HepG2 (cell line): ENCODE data around the gene FGGY. TPM values are rescaled to one million over a fixed set of nuclear protein-coding genes. Genes with fewer than 3 reads are reported as not detected.

ENCODE experiments used
- CSRNP1 ChIP-seq: sonication (generic); formaldehyde crosslinking; IDR thresholded peaks from 2 replicates; pipeline ENCODE4 v1.8.1; 2023; ENCODE audit warnings: mild to moderate bottlenecking, missing genetic modification reagents
- ISL2 ChIP-seq: sonication (generic); formaldehyde crosslinking; IDR thresholded peaks from 2 replicates; pipeline ENCODE4 v1.5.0; 2020; ENCODE audit warnings: missing genetic modification reagents
- KDM5B ChIP-seq: sonication (generic); formaldehyde crosslinking; IDR thresholded peaks from 2 replicates; pipeline ENCODE4 v1.4.0; 2020; ENCODE audit warnings: missing genetic modification reagents, mild to moderate bottlenecking, borderline replicate concordance
- MAFF ChIP-seq: IDR thresholded peaks from 2 replicates; pipeline ENCODE4 v1.6.1; 2011; ENCODE audit warnings: low read depth, low read length, improper control_type of control experiment
- RCOR2 ChIP-seq: IDR thresholded peaks from 2 replicates; pipeline ENCODE4 v1.6.1; 2016; ENCODE audit warnings: missing biosample characterization, missing genetic modification reagents
- SAP130 ChIP-seq: IDR thresholded peaks from 2 replicates; pipeline ENCODE4 v1.6.1; 2016; ENCODE audit warnings: low read depth
- ZC3H13 ChIP-seq: sonication (generic); formaldehyde crosslinking; IDR thresholded peaks from 2 replicates; pipeline ENCODE4 v1.8.1; 2023; ENCODE audit warnings: mild to moderate bottlenecking, missing genetic modification reagents, moderate library complexity
- ZNF432 ChIP-seq: sonication (generic); formaldehyde crosslinking; IDR thresholded peaks from 2 replicates; pipeline ENCODE4 v1.5.0; 2020; ENCODE audit warnings: missing genetic modification reagents, mild to moderate bottlenecking, borderline replicate concordance
- ZNF607 ChIP-seq: sonication (generic); formaldehyde crosslinking; IDR thresholded peaks from 2 replicates; pipeline ENCODE4 v1.5.1; 2020; ENCODE audit warnings: missing genetic modification reagents, mild to moderate bottlenecking, borderline replicate concordance
- ZNF720 ChIP-seq: sonication (generic); formaldehyde crosslinking; IDR thresholded peaks from 2 replicates; pipeline ENCODE4 v1.4.0; 2020; ENCODE audit warnings: missing genetic modification reagents
- ZNF770 ChIP-seq: sonication (generic); formaldehyde crosslinking; IDR thresholded peaks from 2 replicates; pipeline ENCODE4 v1.5.0; 2020; ENCODE audit warnings: mild to moderate bottlenecking, missing genetic modification reagents
- ZNF800 ChIP-seq: sonication (generic); formaldehyde crosslinking; IDR thresholded peaks from 2 replicates; pipeline ENCODE4 v1.4.0; 2020; ENCODE audit warnings: missing genetic modification reagents
- ZNF839 ChIP-seq: sonication (generic); formaldehyde crosslinking; IDR thresholded peaks from 2 replicates; pipeline ENCODE4 v1.4.0; 2020; ENCODE audit warnings: missing genetic modification reagents, mild to moderate bottlenecking, borderline replicate concordance
- polyA plus RNA-seq, 8 experiments: library from polyadenylated mRNA; depleted of rRNA in 3 of 8; stranded (reverse) in 7 of 8; unstranded in 1 of 8; fragments of >200 nt; fragmentation: Illumina TruSeq in 4 of 8; extraction: Trizol in 4 of 8; gene quantifications; 2 replicates each; pipeline versions ENCODE4 v1.2.1 to v1.2.3, GENCODE V29; 2011 to 2016; ENCODE audit warnings: low read depth in 4 of 8, missing spikeins in 1 of 8, mixed read lengths in 1 of 8; ENCODE audit not compliant: insufficient read depth in 1 of 8
- total RNA-seq, 5 experiments: library from RNA; depleted of rRNA; stranded (reverse); fragments of >200 nt; fragmentation: Illumina TruSeq; extraction: Trizol; gene quantifications; 2 replicates each; pipeline ENCODE4 v1.2.3, GENCODE V29; 2016; ENCODE audit warnings: low read depth in 1 of 5
- TF ChIP-seq, protein P1 (sequence below): sonication (generic); formaldehyde crosslinking; IDR thresholded peaks from 2 replicates; pipeline ENCODE4 v1.8.1; 2022; ENCODE audit warnings: low read depth, mild to moderate bottlenecking, missing genetic modification reagents

Gene FGGY
- total and polyA plus RNA-seq, 2 of the 13 experiments (the other 11 are each of a cell fraction or from before 2014, with no cell fraction given) = 15.7 to 27.5 TPM

DNA sequence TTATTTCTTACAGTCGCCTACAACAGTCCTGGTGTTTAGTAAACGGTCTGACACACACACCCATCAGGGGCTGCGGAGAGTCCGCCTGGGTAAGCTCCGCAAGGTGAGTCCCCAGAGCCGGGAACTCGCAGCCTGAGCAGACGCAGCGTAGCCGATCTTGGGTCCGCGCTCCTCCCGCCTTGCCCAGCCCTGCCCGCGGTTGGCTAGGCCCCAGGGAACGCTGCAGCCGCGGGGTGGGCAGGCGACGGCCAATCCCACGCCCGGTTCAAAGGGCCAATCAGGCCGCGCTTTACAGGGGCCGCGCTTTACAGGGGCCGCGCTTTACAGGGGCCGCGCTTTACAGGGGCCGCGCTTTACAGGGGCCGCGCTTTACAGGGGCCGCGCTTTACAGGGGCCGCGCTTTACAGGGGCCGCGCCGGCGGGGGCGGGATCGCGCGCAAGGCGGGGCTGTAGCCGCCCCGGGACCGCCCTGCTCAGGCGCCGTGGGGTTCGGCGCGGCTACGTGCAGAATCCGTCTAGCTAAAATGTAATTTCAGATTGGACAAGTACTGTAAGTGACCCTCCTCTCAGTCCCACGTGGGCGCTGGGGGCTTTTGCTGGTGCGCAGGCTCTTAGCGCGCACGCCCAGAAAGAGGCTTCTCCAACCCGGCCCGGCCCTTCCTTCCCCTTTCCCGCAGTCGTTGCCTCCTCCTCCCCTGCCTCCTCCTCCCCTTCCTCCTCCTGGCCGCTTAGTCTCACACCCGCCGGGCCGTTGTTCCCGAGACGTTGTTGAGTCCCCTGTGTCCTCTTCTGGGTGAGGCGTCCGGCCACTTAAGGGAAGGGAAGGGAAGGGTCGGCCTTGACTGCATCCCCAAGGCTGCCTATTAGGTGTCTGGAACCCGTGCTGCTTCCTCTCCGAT, at the start of gene FGGY (continued):
- peak; percentile 72 for TF ChIP-seq SAP130 (CRISPR knock-in tag)
- TF ChIP-seq ZNF432 = no peak
- no peak; the same call in 1 of the 2 replicates for TF ChIP-seq ZNF607
- TF ChIP-seq ZNF720 = no peak
- TF ChIP-seq, protein P1, sequence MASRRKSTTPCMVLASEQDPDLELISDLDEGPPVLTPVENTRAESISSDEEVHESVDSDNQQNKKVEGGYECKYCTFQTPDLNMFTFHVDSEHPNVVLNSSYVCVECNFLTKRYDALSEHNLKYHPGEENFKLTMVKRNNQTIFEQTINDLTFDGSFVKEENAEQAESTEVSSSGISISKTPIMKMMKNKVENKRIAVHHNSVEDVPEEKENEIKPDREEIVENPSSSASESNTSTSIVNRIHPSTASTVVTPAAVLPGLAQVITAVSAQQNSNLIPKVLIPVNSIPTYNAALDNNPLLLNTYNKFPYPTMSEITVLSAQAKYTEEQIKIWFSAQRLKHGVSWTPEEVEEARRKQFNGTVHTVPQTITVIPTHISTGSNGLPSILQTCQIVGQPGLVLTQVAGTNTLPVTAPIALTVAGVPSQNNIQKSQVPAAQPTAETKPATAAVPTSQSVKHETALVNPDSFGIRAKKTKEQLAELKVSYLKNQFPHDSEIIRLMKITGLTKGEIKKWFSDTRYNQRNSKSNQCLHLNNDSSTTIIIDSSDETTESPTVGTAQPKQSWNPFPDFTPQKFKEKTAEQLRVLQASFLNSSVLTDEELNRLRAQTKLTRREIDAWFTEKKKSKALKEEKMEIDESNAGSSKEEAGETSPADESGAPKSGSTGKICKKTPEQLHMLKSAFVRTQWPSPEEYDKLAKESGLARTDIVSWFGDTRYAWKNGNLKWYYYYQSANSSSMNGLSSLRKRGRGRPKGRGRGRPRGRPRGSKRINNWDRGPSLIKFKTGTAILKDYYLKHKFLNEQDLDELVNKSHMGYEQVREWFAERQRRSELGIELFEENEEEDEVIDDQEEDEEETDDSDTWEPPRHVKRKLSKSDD = 0 out of 2 replicates have a peak, but pooled peaks have one; percentile 37
- peak; percentile 72; the same call in 1 of the 2 replicates for TF ChIP-seq KDM5B (CRISPR knock-in tag)
- TF ChIP-seq ZC3H13 (CRISPR knock-in tag) = no peak
- TF ChIP-seq ZNF770 = no peak
- TF ChIP-seq CSRNP1 (CRISPR knock-in tag) = peak; percentile 55; the same call in 1 of the 2 replicates
- TF ChIP-seq ZNF800 (CRISPR knock-in tag) = peak; percentile 6; the same call in 1 of the 2 replicates
- TF ChIP-seq ZNF839 (CRISPR knock-in tag) = no peak
- TF ChIP-seq MAFF = no peak
- no peak for TF ChIP-seq ISL2 (CRISPR knock-in tag)
- TF ChIP-seq RCOR2 = 0 out of 2 replicates have a peak, but pooled peaks have one; percentile 42
